RKO (cell line): ENCODE measurements around the gene FZR1.
"Not testable (repeated sequence)": the region's sequence is repeated elsewhere in the genome, so short reads cannot be mapped to it uniquely, and the experiment has no call there.

ENCODE experiments used
- DNase-seq: peaks from one replicate; pipeline ENCODE4 v3.0.0-alpha.2; 2016; ENCODE audit warnings: low spot score

Gene FZR1

GRCh38 chr19:3514930-3515329, 8.8 kb downstream of the FZR1 start:
- no peak for DNase-seq

DNA sequence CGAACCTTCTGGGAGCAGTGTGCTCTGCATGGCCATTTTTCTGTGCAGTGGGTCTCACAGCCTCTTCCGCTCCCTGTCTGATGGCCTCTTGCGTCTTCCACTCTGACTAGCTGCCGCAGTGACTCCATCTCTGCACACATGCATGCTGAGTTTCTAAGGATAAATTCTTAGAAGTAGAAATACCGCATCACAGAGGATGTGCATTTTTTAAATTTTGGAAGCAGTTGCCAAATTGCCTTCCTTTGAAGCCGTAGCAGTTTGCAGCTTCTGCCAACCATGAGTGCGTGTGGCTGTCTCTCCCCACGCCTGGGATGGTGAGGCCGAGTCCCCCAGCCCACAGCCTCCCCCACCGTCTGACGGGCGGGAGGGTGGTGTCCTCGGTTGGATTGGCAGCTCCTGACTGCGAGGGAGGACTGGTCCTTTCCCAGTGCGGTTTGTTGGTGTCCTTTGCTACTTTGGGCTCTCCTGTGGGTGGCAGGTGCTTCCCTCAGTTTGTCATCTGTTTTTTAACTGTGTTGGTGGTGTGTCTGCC, 9.8 kb downstream of the FZR1 start:
- no peak for DNase-seq

GRCh38 chr19:3516675-3517207, 10.6 kb downstream of the FZR1 start:
- DNase-seq = no peak

GRCh38 chr19:3517638-3518037, 11.5 kb downstream of the FZR1 start:
- DNase-seq = no peak

DNA sequence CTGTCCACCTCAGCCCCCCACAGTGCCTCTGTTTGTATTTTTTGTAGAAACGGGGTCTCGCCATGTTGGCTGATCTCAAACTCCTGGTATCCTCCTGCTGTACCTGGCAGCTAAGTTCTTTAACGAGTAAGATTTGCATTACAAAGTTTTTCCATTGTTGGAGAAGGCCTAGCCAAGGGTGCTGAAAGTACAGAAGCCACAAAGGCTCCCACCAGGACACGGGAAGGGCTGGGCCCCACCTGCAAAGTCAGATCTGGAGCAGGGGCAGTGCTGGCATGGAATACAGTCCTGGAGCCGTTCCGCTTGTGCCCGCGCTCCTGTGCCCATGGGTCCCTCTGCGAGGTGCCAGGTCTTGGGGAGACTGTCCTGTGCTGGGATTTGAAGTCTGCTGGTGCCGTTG, 12.1 kb downstream of the FZR1 start:
- DNase-seq = no peak

GRCh38 chr19:3518659-3519058, 12.5 kb downstream of the FZR1 start:
- DNase-seq = no peak

DNA sequence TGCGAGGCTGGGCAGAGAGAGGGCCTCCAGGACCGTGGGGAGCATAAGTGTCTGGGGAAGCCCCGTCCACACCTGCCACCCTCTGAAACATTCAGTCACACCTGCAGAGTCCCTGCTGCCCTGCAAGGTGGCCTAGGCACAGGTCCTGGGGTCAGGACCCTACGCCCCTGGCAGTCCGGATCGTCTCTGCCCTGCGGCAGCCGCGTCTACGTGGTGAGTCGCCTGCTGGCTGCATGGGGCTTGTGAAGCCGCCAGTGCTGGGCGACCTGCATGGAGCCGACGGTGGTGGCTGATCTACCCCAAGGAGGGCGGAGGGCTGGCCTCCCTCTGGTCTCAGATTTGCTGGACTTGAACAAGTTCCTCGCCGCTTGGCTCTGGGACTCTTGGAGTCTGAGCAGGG, 13.0 kb downstream of the FZR1 start:
- DNase-seq = no peak

GRCh38 chr19:3520166-3521103, 14.3 kb downstream of the FZR1 start:
- no peak for DNase-seq

GRCh38 chr19:3521104-3521445, 15.0 kb downstream of the FZR1 start:
- no peak for DNase-seq

DNA sequence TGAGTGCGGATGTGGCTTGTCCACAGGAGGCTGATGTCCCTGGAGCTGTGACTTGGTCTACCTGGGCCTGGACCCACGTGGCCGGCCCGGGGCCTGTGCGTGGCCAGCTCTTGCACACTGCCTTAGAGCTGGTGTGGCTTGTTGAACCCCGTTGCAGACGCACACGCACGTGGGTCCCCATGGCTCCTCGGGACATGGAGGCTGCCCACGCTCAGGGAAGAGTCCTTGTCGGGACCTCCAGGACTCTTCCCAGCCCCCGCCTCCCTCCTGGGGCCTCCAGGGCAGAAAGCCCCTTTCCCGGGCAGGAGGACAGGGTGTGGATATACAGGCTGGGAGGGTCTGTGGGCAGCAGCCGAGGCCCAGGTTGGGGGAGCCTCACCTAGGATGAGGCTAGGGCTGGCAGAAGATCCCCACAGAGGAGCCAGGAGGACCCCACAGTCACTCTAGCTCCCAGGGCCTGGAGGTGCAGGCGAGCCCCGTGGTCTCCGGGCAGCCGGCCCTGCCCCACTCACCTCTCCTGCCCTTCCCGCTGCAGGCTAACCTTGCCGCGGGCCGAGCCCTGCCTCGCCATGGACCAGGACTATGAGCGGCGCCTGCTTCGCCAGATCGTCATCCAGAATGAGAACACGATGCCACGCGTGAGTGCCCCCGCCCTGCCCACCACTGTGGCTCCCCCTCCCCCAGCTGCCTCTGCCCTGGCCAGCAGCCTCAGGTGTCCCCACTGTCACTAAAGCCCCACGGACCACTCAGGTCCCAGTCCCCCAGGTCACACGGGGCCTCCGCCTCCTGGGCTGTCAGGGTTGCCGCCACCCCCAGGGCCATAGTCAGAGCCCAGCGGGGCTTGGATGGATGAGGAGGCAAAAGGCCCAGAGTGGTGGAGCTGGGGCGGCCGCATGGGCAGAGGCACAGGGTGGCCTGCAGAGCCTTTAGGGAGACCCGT, 16.6 kb downstream of the FZR1 start:
- DNase-seq = no peak

- DNase-seq = no peak
These were observed 17.4 kb downstream of the FZR1 start for GRCh38 chr19:3523361-3524077.

- no peak for DNase-seq
These were observed 18.1 kb downstream of the FZR1 start for GRCh38 chr19:3524078-3524842.

- DNase-seq = no peak
These were observed 18.9 kb downstream of the FZR1 start for GRCh38 chr19:3524904-3525451.

DNA sequence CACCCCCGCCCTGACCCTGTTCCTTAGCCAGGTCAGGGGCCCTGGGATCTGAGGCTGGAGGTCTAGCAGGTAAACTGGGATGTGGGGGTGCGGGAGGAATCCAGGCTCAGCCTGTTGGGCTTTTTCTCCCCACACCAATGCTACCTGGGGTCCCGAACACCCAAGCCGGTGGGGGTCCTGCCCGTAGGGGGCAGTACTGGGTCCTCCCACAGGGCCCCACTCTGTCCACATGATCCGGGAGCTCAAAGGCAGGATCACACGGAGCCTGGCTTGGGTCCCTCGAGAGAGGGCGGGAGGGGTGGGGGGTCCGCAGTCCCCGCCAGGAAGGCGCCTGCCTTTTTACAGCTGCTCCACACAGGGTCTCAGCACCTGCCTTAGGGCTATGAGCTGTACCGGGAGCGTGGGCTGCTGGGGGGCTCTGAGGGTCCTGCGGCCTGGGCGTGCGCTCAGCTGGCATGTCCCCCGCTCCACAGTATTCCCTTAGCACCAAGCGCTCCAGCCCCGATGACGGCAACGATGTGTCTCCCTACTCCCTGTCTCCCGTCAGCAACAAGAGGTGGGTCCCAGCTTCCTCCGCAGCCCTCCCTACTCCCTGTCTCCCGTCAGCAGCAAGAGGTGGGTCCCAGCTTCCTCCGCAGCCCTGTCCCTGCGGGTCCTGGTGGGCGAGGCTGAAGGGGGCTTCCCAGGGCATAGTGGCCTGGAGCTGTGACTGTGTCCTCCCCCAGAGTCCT, 20.6 kb downstream of the FZR1 start:
- DNase-seq = no peak

DNA sequence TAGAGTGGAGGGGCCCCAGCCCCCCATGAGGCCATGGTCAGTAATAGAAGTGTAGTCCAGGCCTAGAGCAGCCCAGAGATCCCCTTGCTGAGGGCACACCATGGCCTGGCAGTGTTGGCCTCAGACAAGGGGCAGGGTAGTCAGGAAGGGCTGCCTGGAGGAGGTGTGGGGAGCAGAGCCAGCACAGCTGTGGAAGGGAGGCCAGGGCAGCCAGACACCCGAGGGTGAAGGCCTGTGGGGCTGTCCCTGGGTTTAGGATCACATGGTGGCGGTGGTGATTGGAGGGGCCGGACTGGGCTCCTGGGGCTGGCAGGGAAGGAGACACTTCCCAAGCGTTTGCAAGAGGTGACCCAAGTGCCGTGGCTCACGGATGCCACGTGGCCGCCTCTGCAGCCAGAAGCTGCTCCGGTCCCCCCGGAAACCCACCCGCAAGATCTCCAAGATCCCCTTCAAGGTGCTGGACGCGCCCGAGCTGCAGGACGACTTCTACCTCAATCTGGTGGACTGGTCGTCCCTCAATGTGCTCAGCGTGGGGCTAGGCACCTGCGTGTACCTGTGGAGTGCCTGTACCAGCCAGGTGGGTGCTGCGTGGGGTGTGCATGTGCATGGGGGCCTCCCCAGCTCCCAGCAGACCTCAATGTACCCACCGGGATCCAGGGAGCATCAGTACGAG, 21.3 kb downstream of the FZR1 start:
- no peak for DNase-seq

- no peak for DNase-seq
These were observed 22.0 kb downstream of the FZR1 start for GRCh38 chr19:3528080-3528479.

DNA sequence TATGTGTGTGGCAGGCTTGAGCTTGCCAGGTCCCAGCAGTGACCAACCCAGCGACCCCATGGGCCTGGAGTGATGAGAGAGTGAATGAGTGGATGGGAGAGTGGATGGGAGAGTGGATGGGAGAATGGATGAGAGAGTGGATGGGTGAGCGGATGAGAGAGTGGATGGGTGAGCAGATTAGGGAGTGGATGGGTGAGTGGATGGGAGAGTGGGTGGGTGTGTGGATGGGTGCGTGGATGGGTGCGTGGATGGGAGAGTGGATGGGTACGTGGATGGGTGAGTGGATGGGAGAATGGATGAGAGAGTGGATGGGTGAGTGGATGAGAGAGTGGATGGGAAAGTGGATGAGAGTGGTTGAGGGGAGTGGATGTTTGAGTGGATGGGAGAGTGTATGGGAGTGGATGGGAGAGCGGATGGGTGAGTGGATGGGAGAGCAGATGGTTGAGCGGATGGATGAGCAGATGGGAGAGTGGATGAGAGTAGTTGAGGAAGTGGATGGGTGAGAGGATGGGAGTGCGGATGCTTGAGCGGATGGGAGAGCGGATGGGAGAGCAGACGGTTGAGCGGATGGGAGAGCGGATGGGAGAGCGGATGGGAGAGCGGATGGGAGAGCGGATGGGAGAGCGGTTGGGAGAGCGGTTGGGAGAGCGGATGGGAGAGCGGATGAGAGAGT, 22.6 kb downstream of the FZR1 start:
- DNase-seq = no peak

DNA sequence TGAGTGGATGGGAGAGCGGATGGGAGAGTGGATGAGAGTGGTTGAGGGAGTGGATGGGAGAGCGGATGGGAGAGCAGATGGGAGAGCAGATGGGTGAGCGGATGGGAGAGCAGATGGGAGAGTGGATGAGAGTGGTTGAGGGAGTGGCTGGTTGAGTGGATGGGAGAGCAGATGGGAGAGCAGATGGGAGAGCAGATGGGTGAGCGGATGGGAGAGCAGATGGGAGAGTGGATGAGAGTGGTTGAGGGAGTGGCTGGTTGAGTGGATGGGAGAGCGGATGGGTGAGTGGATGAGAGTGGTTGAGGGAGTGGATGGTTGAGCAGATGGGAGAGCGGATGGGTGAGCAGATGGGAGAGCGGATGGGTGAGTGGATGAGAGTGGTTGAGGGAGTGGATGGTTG, 23.2 kb downstream of the FZR1 start:
- not testable (repeated sequence) for DNase-seq

DNA sequence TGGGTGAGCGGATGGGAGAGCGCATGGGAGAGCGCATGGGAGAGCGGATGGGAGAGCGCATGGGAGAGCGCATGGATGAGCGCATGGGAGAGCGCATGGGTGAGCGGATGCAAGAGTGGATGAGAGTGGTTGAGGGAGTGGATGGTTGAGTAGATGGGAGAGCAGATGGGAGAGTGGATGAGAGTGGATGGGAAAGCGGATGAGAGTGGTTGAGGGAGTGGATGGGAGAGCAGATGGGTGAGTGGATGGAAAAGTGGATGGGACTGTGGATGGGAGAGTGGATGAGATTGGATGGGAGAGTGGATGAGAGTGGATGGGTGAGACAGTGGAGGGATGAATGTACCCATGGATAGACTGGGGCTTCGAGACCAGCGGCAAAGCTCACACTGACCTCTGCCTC, 24.3 kb downstream of the FZR1 start:
- no peak for DNase-seq
